Psoas muscle (tissue), 8 donors: ENCODE data around the gene PRR18. TPM values are rescaled to one million over a fixed set of nuclear protein-coding genes. Genes with fewer than 3 reads are reported as not detected.

Experiments
- ATAC-seq, 4 donors: fragments of 200-7000 bp; cut with Tn5 transposase; one replicate each; pipeline ENCODE4 v1.9.1; 2020; ENCODE audit warnings: moderate library complexity in 3 of 4, mild to moderate bottlenecking in 2 of 4
- DNase-seq, 2 donors: peaks; one replicate each; pipeline ENCODE4 v3.0.0-alpha.2; 2020
- H3K27ac ChIP-seq: fragments of 200-600 bp; one replicate; pipeline ENCODE4 v1.8.0; 2022
- H3K27me3 ChIP-seq, 3 donors: fragments of 200-600 bp in 1 of 3; one replicate each; pipeline versions ENCODE4 v1.6.1 to v1.8.0; 2013 to 2022; ENCODE audit warnings: low read length in 2 of 3, mild to moderate bottlenecking in 2 of 3, moderate library complexity in 1 of 3; ENCODE audit not compliant: insufficient read depth in 3 of 3
- H3K36me3 ChIP-seq, 2 donors: fragments of 200-600 bp in 1 of 2; one replicate each; pipeline versions ENCODE4 v1.6.1 to v1.8.0; 2013 to 2022; ENCODE audit warnings: low read depth in 1 of 2, mild to moderate bottlenecking in 1 of 2, moderate library complexity in 1 of 2; ENCODE audit not compliant: insufficient read depth in 1 of 2
- H3K4me1 ChIP-seq: fragments of 200-600 bp; one replicate; pipeline ENCODE4 v1.8.0; 2022
- H3K4me3 ChIP-seq: fragments of 200-600 bp; one replicate; pipeline ENCODE4 v1.8.0; 2022; ENCODE audit warnings: mild to moderate bottlenecking
- H3K9me3 ChIP-seq: fragments of 200-600 bp; one replicate; pipeline ENCODE4 v1.8.0; 2022
- CTCF ChIP-seq: fragments of 200-600 bp; IDR thresholded peaks from one replicate; pipeline ENCODE4 v1.8.0; 2022; ENCODE audit warnings: antibody characterized with exemption
- WGBS, 3 donors: extraction: QIAGEN DNeasy Blood & Tissue Kit; methylation state at CpG; one replicate each; pipeline versions ENCODE4 v1.1.6 to v1.1.7; 2013; 5-methylcytosine and 5-hydroxymethylcytosine counted together
- intact Hi-C, 2 donors: fragments of 100-400 bp; cut with DNase I; formaldehyde crosslinking; loops; one replicate each; pipeline versions ENCODE4 v1.11.0 to v1.14.2; 2022
- polyA plus RNA-seq, 3 donors: library from polyadenylated mRNA; stranded (reverse); fragments of 200-250 nt; gene quantifications; one replicate each; pipeline ENCODE4 v1.2.3, GENCODE V29; 2013
- total RNA-seq, 4 donors: library from RNA; stranded (reverse); fragmentation: NEBNext Ultra II Directional in 2 of 4; extraction: Animal tissue kit (Norgen Biotek cat#: 25700) in 2 of 4; gene quantifications; one replicate each; pipeline versions ENCODE4 v1.2.1 to v1.2.4, GENCODE V29; 2021 to 2023
- donor health status: healthy with polysubstance abuse.
- donor health status: DM: no; HTN: no; CAD: no; lungs with moderate emphysema.
- donor health status: Bipolar disorder and iron deficiency.
- donor health status: healthy.
- donor health status: DM: yes; HTN: yes; CAD: no.
- donor health status: DM: no; HTN: no; CAD: no.
- donor health status: DM: no; HTN: no; CAD: no.
- donor health status: DM: yes; HTN: yes; CAD: no.

The PRR18 gene
- total and polyA plus RNA-seq, 7 donors: 0.03 to 0.08 TPM; not detected in 5

GRCh38 chr6:166297606-166298005, 10.6 kb downstream of the PRR18 start:
- ATAC-seq (no peak), DNase-seq (no peak)
- no peak for TF ChIP-seq CTCF
- Histone ChIP-seq H3K9me3 (no peaks in the 10 kb centered on the region), H3K27me3 (peaks cover 0 to 22% (median 2%) of the 10 kb centered on the region in 3 donors), H3K4me1 (no peaks in the 10 kb centered on the region), H3K36me3 (no peaks in the 10 kb centered on the region), H3K27ac (no peak overlapping the region), H3K4me3 (no peak overlapping the region)
- intact Hi-C loops: no loop called here
- 88 to 90% (median 90%) methylated on average over 23 of the region's 23 CpGs for WGBS, 3 donors

- no peak overlapping the region for H3K4me3 ChIP-seq
- no peaks in the 10 kb centered on the region for H3K36me3 ChIP-seq
- 72 to 80% (median 78%) methylated on average over 10 of the region's 10 CpGs for WGBS, 3 donors
- H3K27me3 ChIP-seq: peaks cover 0 to 32% (median 2%) of the 10 kb centered on the region in 3 donors
- H3K4me1 ChIP-seq: no peaks in the 10 kb centered on the region
- H3K27ac ChIP-seq: no peak overlapping the region
- TF ChIP-seq CTCF: no peak
- intact Hi-C loops: no loop called here
- no peak for DNase-seq
- no peak for ATAC-seq
- no peaks in the 10 kb centered on the region for H3K9me3 ChIP-seq
Observed at GRCh38 chr6:166296035-166296883, 11.9 kb downstream of the PRR18 start.

- Histone ChIP-seq H3K27me3 (peaks cover 0 to 32% (median 2%) of the 10 kb centered on the region in 3 donors), H3K36me3 (no peaks in the 10 kb centered on the region), H3K4me1 (no peaks in the 10 kb centered on the region), H3K4me3 (no peak overlapping the region), H3K27ac (no peak overlapping the region), H3K9me3 (no peaks in the 10 kb centered on the region)
- 82 to 87% (median 85%) methylated on average over 12 of the region's 12 CpGs for WGBS, 3 donors
- DNase-seq (no peak), ATAC-seq (no peak)
- intact Hi-C loops: no loop called here
- no peak for TF ChIP-seq CTCF
Observed at GRCh38 chr6:166293731-166294584, 14.2 kb downstream of the PRR18 start.

- Histone ChIP-seq H3K4me3 (no peak overlapping the region), H3K36me3 (no peaks in the 10 kb centered on the region), H3K9me3 (no peaks in the 10 kb centered on the region), H3K27me3 (peaks cover 0 to 15% (median 4%) of the 10 kb centered on the region in 3 donors), H3K4me1 (no peaks in the 10 kb centered on the region), H3K27ac (no peak overlapping the region)
- intact Hi-C loops: no loop called here
- ATAC-seq (peak in 2 of 4 donors; percentile 42 to 57), DNase-seq (no peak)
- TF ChIP-seq CTCF: no peak
- 88 to 91% (median 90%) methylated on average over 14 of the region's 14 CpGs for WGBS, 3 donors
Observed at GRCh38 chr6:166289207-166290060, 18.8 kb downstream of the PRR18 start.
